Pons (tissue), 1 donor: ENCODE measurements around the gene GCM1.
A peak's percentile ranks its signal among the peaks of the same experiment; 100 is the strongest.

ENCODE experiments used
- DNase-seq: peaks from one replicate; pipeline ENCODE4 v3.0.0-alpha.2; 2016; ENCODE audit warnings: low spot score

The GCM1 gene

GRCh38 chr6:53151676-53152075, 3.0 kb upstream of the GCM1 start:
- no peak for DNase-seq

GRCh38 chr6:53144802-53145201, 3.8 kb downstream of the GCM1 start:
- DNase-seq, result no peak

GRCh38 chr6:53143710-53144109, 4.9 kb downstream of the GCM1 start:
- no peak for DNase-seq

- DNase-seq, result no peak
Observed at GRCh38 chr6:53142810-53143209, 5.8 kb downstream of the GCM1 start.

GRCh38 chr6:53139841-53140413, 8.7 kb downstream of the GCM1 start:
- DNase-seq, result peak; percentile 12

GRCh38 chr6:53136000-53136609, 12.5 kb downstream of the GCM1 start:
- no peak for DNase-seq

GRCh38 chr6:53134601-53135235, 13.9 kb downstream of the GCM1 start:
- no peak for DNase-seq

GRCh38 chr6:53133961-53134360, 14.7 kb downstream of the GCM1 start:
- no peak for DNase-seq

- no peak for DNase-seq
Observed at GRCh38 chr6:53130569-53131290, 17.9 kb downstream of the GCM1 start.

GRCh38 chr6:53128842-53129241, 19.8 kb downstream of the GCM1 start:
- DNase-seq, result no peak

- no peak for DNase-seq
Observed at GRCh38 chr6:53125276-53125675, 23.4 kb downstream of the GCM1 start.

- DNase-seq, result no peak
Observed at GRCh38 chr6:53124131-53124800, 24.4 kb downstream of the GCM1 start.

- DNase-seq, result no peak
Observed at GRCh38 chr6:53119772-53120409, 28.8 kb downstream of the GCM1 start.

- DNase-seq, result no peak
Observed at GRCh38 chr6:53119349-53119748, 29.3 kb downstream of the GCM1 start.

- DNase-seq, result no peak
Observed at GRCh38 chr6:53115741-53116140, 32.9 kb downstream of the GCM1 start.

GRCh38 chr6:53115113-53115512, 33.5 kb downstream of the GCM1 start:
- no peak for DNase-seq

- DNase-seq, result no peak
Observed at GRCh38 chr6:53113742-53114141, 34.9 kb downstream of the GCM1 start.

- DNase-seq, result no peak
Observed at GRCh38 chr6:53112871-53113270, 35.8 kb downstream of the GCM1 start.

GRCh38 chr6:53112404-53112803, 36.2 kb downstream of the GCM1 start:
- DNase-seq, result no peak

GRCh38 chr6:53111865-53112264, 36.8 kb downstream of the GCM1 start:
- DNase-seq, result no peak

GRCh38 chr6:53109612-53110011, 39.0 kb downstream of the GCM1 start:
- no peak for DNase-seq

- no peak for DNase-seq
Observed at GRCh38 chr6:53107091-53107490, 41.5 kb downstream of the GCM1 start.
